HG02642 (cell line): ENCODE measurements around the gene SLC22A6.

ENCODE experiments used
- ATAC-seq: cut with Tn5 transposase; IDR thresholded peaks from one replicate; pipeline ENCODE4 v1.9.1; 2021; ENCODE audit warnings: mild to moderate bottlenecking; ENCODE audit not compliant: unreplicated experiment, poor library complexity

The SLC22A6 gene, protein sequence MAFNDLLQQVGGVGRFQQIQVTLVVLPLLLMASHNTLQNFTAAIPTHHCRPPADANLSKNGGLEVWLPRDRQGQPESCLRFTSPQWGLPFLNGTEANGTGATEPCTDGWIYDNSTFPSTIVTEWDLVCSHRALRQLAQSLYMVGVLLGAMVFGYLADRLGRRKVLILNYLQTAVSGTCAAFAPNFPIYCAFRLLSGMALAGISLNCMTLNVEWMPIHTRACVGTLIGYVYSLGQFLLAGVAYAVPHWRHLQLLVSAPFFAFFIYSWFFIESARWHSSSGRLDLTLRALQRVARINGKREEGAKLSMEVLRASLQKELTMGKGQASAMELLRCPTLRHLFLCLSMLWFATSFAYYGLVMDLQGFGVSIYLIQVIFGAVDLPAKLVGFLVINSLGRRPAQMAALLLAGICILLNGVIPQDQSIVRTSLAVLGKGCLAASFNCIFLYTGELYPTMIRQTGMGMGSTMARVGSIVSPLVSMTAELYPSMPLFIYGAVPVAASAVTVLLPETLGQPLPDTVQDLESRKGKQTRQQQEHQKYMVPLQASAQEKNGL

DNA sequence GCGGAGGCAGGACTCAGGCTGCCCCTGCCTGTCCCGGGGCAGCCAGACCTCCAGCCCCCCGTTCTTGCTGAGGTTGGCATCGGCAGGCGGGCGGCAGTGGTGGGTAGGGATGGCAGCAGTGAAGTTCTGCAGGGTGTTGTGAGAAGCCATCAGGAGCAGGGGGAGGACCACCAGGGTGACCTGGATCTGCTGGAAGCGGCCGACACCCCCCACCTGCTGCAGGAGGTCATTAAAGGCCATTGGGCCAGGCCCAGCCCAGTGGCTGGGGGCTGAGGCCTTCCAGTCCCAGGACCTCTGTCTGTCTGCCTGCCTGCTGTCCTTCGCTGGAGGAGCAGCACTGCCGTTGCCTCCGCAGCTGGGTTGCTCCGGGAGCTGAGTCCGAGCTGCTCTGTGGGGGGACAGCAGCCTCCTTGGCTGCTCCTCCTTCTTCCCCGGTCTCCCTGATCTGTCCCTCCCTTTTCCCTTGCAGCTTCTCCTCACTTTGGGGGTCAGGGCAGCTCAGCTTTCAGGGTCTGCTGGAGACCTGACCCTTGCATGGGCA lies at the start of gene SLC22A6:
TSS of gene SLC22A6 (minus strand) at position 517 of the 541 bp plus-strand sequence. CDS start at position 240, 277 bp downstream.
- ATAC-seq = no peak

DNA sequence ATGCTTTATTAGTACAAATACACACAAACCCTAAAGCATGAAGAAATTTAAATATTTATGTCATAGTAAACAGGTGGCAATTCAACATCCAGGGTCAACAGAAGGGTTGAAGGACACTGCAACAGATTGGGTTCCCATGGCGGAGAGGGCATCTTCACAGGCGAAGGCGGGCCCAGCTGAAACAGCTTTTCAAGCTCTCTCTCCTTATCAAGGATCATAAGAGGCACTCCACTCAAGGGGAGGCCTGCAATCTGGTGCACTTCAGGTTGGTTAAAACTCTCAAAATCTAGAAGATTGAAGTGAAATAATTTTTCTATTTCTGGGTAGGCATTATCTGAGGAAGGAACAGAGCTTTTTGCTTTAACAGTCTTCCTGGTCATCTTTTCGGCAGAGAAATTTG lies 47.7 kb upstream of the SLC22A6 start:
- ATAC-seq = no peak

DNA sequence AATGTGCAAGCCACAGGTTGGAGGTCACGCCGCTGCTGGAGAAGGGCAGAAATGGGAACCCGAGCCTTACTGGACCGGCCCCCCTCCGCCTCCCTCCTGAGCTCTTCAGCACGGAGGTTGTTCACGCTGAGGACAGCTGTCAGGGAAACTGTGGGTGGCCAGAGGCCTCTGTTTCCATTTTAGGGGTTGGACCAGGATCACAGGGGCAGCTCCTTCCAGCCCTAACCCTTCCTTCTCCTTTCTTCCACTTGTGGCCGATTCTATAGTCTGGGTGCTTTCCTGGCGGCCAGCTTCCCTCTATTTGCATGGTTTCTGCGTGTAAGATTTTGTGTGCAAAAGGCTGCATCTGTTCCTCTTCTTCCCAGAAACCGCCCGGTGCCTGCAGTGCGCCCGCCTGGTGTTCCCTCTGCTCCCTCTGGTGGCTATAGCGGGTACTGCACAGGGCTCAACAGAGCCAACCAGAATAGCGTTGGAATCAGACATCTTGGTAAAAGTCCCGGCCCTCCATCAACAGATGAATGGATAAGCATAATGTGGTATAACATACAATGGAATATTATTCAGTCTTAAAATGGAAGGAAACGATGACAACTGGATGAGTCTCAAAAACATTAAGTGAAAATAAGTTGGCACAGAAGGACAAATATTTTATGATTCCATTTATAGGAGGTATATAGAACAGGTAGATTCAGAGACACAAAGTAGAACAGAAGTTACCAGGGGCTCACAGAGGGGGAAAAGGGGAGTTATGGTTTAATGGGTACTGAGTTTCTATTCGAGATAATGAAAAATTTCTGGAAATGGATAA lies 39.3 kb upstream of the SLC22A6 start:
- peak; percentile 66 for ATAC-seq

DNA sequence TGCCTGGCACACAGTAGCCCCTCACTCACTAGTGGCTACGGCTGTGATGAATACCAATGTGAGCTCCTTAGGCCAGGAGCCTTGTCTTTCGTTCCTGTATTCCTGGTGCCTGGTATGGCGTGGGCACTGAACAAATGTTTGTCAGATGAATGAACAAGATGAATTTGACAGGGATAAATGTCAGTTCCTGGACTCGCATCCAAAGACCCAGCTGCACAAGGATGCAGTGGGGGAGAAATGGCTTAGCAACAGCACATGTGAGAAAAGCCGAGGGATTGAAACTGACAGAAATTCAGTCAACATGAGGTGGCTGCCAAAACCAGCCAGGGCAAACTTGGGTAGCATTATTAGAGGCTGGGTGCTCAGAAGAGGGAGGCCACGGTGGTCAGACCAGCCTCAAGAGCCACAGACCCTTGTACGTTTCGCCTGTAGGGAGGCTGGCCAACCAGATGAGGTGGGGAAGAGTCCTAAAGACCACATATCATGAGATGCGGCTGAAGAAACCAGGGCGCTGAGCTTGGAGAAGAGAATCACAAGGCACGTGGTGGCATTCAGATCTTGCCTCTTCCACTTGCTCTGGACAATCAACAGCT lies 38.6 kb upstream of the SLC22A6 start:
- ATAC-seq = no peak

DNA sequence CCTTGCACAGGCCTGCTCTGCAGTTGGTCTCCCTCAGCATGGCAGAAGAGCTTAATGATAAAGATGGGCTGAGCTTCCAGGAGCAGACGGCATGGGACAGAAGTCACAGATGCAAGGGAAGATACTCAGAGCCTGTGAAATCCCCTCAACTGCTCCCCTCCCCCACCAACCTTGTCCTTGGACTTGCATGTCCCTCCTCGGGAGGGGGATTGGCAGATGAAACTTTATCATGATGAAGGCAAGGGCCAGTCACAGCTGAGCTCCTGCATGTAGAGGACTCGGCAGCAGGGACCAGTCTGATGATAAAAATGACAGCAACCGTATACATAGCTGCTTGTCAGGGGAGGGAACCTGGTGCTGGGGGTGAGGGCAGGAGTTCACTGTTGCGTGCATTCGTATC lies 37.7 kb upstream of the SLC22A6 start:
- no peak for ATAC-seq

DNA sequence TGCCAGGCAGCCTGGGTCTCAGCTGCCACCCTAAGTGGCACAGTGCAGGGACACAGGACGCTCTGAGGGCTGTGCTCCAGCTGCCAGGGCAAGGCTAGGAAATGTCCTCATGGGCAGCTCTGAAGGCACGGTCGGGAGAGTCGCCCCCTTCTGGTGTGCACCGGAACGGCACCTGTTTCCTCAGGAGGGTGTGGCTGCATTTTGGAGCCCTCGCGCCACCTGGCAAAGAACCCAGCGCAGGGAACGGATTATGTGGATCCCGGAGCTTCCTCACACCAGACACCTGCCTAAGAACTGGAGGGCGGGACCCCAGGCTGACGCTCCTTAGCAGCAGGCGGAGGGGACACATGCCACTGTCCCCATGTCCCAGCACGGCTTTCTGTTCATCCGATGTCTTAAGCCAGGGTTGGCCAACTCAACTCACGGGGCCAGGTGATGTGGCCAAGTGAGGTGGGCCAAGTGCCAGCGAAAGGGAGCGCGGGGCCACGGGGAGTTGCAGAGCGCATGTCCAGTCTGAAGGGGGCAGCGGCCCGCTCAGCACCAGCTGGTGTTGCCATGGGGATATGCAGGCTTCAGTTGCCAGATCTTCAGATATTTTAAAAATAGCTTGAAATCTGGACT lies 36.0 kb upstream of the SLC22A6 start:
- no peak for ATAC-seq

DNA sequence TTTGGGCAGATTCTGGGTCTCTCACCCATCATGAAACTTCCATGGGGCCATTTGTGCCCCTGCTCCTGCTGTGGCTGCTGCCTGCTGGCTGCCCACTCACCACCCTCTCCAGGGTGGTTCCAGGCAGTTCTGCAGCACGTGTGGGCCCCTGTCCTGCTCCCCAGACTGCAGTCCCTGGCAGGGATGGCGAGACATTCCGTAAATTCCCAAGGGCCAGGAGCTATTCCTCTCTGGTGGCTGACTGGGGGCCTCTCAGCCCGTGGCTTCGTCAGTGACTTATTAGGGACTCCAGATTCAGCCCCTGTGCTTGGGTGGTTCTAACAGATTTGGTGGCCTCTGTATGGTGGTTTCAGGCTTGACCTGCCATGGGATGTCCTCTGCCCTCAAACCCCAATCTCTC lies 34.7 kb upstream of the SLC22A6 start:
- no peak for ATAC-seq

DNA sequence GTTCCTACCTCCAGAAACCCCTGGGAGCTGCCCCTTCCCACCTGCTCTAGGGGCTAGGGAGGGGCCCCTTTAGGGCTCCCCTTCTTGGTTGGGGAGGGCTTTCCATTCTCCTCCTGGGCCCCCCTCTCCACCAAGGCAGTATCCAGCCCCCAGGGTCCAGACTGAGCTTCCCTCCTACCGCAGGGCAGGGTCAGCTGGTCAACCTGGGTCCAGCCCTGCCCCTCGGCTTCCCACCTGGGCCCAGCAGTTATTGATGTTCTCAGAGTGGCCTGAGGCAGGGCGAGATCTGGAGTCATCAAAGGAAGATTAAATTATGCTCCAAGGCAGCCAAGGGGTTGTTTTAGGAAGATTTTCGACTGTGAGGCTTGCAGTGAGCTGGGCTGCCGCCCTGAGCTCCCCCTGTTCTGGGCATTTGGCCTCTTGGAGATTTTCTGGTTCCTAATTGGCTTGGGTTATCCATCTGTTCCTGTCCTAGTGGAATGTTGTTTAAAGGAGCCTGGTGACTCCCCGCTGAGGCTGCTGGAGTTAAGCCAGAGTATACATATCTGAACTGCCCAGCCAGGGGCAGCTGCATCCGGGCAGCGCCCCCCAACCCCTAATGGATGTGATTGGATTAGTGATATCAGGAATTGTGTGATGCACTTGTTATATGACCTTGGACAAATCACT lies 32.7 kb upstream of the SLC22A6 start:
- no peak for ATAC-seq

DNA sequence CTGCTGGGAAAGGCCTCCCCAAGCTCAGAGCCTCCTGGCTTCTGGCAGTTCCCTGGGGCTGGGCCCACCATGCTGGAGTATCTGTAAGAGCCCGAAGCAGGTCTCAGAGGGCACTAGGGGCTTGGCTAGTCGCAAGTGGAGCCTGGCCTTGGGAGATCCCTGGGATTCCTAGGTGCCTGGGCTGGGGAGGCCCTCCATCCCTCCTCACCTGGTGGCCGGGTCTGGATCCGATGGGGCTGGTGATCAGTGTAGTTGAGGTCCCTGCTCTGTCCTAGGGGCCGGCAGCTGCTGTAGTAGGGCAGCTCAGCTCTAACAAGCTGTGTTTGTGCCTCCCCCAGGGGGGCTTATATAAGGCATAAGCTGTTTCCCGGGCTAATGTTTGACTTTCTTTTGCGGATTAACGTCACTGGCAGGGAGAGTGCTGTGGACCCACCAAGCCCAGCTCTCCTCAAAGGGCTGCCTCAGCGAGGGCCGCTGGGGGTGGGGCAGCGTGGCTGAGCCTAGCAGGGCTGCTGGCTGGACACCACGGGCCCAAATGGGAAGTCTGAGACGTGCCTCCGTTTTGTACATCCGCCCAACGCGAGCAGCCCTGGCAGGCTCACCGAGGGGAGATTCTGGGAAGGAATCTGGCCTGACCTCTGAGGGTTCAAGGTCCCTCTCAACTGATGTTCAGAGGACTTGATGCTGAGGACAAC lies 30.9 kb upstream of the SLC22A6 start, which contains the start of gene SLC22A8:
TSS of gene SLC22A8 (minus strand) at position 321 of the 695 bp plus-strand sequence. CDS start 883 bp downstream, outside the sequence.
- ATAC-seq = no peak

DNA sequence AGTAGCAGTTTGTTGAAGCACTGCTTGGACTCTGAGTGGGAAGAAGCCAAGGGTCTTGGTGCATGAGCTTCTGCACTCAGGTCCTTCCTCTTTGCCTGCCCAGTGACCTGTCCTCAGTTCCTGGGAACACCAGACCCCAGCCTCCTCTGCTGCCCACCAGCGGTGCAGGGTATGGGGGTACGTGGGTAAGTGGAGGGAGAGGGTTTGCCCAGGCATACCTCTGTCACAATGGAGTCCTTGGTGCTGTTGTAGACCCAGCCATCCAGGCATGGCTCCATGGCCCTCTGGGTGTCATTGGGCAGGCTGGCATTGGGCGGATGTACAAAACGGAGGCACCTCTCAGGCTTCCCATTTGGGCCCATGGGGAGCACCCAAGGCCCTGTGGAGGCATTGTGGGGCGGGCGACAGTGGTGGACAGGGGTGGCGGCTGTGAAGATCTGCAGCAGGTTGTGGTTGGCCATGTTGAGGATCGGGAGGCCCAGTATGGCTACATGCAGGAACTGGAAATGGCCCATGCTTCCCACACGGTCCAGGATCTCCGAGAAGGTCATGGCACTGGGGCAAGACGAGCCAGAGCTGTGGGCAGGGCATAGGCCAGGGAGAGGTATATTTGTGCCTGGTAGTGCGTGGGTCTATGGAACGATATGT lies 29.8 kb upstream of the SLC22A6 start:
- ATAC-seq = no peak

DNA sequence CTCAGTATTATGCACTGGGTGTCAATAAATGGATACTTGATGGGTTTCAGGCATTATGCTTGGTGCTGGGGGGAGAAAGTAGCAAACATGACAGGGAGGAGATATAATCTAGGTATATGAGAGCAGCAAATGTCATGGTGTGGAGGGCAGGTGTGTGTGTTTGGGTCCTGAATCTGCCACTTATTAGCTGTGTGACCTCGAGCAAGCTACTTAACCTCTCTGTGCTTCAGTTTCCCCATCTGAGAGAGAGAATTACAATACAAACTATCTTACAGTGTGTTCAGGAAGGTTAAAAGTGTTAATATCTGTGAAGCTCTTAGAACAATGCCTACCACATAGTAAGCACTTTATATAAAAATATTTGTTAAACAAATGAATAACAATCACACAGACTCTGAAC lies 28.1 kb upstream of the SLC22A6 start:
- ATAC-seq = no peak

DNA sequence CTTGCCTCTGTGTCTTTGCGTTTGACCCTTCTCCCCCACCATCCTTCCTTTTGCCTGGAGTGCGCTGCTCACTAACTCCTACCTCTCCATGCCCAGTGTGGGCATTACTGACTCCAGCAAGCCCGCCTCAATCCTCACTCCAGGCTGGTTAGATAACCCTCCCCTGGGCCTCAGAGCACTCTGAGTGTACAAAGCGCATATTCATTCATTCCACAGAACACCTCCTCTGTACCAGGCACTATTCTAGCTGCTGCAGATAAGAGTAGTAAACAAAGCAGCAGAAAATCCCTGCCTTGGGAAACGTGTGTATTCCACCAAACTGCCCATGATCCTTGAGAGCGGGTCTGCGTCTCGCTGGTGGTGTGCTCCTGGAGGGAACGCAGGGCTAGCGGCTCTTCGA lies 27.7 kb upstream of the SLC22A6 start:
- ATAC-seq = no peak

DNA sequence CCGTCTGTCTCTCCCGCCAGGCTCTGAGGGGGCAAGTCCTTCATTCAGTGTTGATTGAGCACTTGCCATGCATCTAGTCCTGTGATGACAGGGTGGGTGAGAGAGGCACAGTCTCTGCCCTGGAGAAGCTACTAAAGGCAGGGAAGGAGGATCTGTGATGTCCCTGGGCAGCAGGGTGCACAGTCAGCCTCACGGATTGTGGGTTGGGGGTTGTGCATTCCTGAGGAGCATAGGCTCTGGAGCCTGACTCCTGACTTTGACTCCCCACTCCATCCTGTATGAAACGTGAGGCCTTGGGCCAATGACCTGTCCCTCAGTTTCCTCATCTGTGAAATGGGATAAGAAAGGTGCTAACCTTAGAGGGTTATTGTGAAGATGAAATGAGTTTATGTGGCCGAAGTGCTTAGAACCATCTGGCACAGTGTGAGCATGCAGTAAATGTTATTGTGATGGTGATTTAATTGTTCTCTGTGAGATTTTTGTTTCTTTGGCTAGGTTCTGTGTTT lies 26.2 kb upstream of the SLC22A6 start:
- no peak for ATAC-seq

DNA sequence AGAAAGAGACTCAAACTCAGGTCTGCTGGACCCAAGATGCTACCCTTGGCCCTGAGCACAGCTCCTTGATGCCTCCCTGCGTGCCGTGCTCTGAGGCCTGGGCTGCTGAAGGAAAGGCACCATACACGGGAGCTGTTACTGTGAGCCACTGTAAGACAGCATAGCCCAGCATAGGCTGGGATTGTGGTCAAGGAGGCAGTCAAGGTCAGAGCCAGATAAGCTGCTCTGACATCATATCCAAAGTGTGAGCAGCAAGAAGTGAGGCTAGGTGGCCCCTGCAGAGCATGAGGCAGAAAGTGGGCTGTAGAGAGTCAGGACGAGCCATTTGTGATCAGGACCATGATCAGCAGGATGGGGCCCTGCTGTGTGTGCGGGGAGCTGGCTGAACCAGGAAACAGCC lies 23.2 kb upstream of the SLC22A6 start:
- ATAC-seq = no peak

DNA sequence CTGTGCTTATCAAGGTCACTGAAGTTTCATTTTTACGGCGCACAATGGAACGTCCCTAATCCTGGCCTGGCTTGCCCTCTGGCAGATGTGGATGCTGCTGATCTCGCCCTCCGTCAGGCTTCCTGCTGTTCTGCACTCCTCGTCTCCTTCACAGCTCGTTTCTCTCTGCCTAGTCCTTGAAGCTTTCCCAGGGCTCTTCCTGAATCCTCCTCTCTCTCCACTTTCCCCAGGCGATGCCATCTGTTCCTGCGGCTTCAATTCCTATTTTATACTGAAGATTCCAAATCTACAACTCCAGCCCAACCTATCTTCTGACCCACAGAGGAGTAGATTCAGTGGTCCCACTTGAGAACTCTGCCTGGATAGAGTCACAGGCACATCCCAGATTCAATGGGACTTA lies 16.7 kb upstream of the SLC22A6 start:
- ATAC-seq = no peak

DNA sequence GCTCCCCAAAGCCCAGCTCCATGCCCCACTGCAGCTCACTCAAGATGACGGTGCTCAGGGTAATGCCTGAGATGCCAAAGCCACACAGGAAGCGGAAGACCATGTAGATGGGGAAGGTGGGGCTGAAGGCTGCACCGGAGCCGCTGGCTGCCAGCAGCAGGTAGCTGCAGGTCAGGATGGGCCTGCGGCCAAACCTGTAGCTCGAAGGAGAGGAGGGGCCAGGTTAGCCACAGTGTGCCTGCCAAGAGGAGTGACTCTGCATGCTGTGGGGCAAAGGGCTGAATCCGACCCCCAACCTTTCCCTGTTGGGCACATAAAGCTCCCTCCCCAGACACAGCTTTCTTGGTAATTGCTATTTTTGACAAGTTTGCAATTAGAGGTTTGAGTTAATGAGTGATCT lies 14.9 kb upstream of the SLC22A6 start:
- ATAC-seq = no peak

DNA sequence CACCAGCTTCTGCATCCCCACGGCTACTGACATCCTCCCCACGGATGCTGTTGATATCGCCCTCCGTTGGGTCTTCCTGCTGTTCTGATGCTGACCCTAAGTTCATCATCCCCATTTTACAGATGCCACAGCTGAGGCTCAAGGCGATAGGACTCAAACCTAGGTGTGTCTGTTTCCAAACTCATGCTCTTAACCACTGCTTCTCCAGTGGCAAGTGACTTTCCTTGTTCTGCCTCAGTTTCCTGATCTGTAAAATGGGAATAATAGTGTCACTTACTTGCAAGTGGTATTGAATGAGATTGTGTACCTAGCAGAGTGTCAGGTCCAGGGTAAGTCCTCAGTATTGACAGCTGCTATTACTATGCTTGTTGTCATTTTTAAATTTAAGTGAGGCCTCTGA lies 14.4 kb upstream of the SLC22A6 start:
- ATAC-seq = no peak

DNA sequence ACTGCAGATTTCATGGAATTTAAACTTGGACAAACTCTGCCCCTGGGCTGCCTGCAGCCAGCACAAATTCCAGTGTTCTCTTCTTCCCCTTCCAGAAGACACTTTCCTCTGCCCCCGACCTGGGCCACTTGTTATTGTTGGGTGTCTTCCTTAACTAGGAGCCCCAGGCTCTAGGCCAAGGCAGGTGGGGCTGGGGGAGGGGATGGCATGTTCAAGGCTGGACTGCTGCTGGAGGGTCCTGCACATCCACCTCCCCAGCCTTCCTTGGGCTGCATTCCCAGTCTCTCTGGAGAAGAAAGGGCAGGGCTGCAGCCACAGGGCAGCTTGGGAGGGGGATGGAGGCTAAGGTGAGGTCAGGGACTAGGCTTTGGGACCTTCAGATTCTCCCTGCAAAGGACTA lies 11.5 kb upstream of the SLC22A6 start:
- no peak for ATAC-seq
